ENCODE data around the gene IL3.

The IL3 gene

GRCh38 chr5:132019857-132020555 lies 40.4 kb upstream of the IL3 start:
- no peak overlapping the region for H3K27ac ChIP-seq
- peaks cover 14% of the 10 kb centered on the region for H3K27me3 ChIP-seq (replicated peaks)
- in situ Hi-C loops (cut with HindIII; ENCODE audit: low pct_ligation_motif_present, low sequenced_read_pairs), result loop anchor here (25.0 kb wide), 1 partner anchor 433 kb away; no protein-coding TSS in a partner anchor
- no peaks in the 10 kb centered on the region for H3K36me3 ChIP-seq (replicated peaks)
- H3K4me3 ChIP-seq (ENCODE audit: low read depth, low read length), result no peak overlapping the region
- TF ChIP-seq, protein P1, sequence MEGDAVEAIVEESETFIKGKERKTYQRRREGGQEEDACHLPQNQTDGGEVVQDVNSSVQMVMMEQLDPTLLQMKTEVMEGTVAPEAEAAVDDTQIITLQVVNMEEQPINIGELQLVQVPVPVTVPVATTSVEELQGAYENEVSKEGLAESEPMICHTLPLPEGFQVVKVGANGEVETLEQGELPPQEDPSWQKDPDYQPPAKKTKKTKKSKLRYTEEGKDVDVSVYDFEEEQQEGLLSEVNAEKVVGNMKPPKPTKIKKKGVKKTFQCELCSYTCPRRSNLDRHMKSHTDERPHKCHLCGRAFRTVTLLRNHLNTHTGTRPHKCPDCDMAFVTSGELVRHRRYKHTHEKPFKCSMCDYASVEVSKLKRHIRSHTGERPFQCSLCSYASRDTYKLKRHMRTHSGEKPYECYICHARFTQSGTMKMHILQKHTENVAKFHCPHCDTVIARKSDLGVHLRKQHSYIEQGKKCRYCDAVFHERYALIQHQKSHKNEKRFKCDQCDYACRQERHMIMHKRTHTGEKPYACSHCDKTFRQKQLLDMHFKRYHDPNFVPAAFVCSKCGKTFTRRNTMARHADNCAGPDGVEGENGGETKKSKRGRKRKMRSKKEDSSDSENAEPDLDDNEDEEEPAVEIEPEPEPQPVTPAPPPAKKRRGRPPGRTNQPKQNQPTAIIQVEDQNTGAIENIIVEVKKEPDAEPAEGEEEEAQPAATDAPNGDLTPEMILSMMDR (IDR thresholded peaks at IDR 0.05; ENCODE audit: low read depth, low read length, missing control alignments), result no peak
- no peak for DNase-seq

GRCh38 chr5:132020568-132021339 lies 39.7 kb upstream of the IL3 start:
- DNase-seq, result no peak
- in situ Hi-C loops (cut with HindIII; ENCODE audit: low pct_ligation_motif_present, low sequenced_read_pairs), result loop anchor here (25.0 kb wide), 1 partner anchor 433 kb away; no protein-coding TSS in a partner anchor
- Histone ChIP-seq H3K4me3 (ENCODE audit: low read depth, low read length) (no peak overlapping the region), H3K27ac (no peak overlapping the region), H3K36me3 (replicated peaks) (no peaks in the 10 kb centered on the region), H3K27me3 (replicated peaks) (peaks cover 14% of the 10 kb centered on the region)
- TF ChIP-seq, protein P1 (IDR thresholded peaks at IDR 0.05; ENCODE audit: low read depth, low read length, missing control alignments), result no peak

- DNase-seq, result no peak
- peaks cover 12% of the 10 kb centered on the region for H3K27me3 ChIP-seq (replicated peaks)
- no peak overlapping the region for H3K4me3 ChIP-seq (ENCODE audit: low read depth, low read length)
- in situ Hi-C loops (cut with HindIII; ENCODE audit: low pct_ligation_motif_present, low sequenced_read_pairs), result loop anchor here (25.0 kb wide), 1 partner anchor 434 kb away; no protein-coding TSS in a partner anchor
- TF ChIP-seq, protein P1 (IDR thresholded peaks at IDR 0.05; ENCODE audit: low read depth, low read length, missing control alignments), result no peak
- H3K27ac ChIP-seq, result no peak overlapping the region
- no peaks in the 10 kb centered on the region for H3K36me3 ChIP-seq (replicated peaks)
Measured at GRCh38 chr5:132021654-132022053, 38.8 kb upstream of the IL3 start.

GRCh38 chr5:132022737-132023136 lies 37.7 kb upstream of the IL3 start:
- Histone ChIP-seq H3K27me3 (replicated peaks) (peaks cover 10% of the 10 kb centered on the region), H3K4me3 (ENCODE audit: low read depth, low read length) (no peak overlapping the region), H3K27ac (no peak overlapping the region), H3K36me3 (replicated peaks) (no peaks in the 10 kb centered on the region)
- no peak for DNase-seq
- TF ChIP-seq, protein P1 (IDR thresholded peaks at IDR 0.05; ENCODE audit: low read depth, low read length, missing control alignments), result no peak
- in situ Hi-C loops (cut with HindIII; ENCODE audit: low pct_ligation_motif_present, low sequenced_read_pairs), result loop anchor here (25.0 kb wide), 1 partner anchor 435 kb away; no protein-coding TSS in a partner anchor

DNA sequence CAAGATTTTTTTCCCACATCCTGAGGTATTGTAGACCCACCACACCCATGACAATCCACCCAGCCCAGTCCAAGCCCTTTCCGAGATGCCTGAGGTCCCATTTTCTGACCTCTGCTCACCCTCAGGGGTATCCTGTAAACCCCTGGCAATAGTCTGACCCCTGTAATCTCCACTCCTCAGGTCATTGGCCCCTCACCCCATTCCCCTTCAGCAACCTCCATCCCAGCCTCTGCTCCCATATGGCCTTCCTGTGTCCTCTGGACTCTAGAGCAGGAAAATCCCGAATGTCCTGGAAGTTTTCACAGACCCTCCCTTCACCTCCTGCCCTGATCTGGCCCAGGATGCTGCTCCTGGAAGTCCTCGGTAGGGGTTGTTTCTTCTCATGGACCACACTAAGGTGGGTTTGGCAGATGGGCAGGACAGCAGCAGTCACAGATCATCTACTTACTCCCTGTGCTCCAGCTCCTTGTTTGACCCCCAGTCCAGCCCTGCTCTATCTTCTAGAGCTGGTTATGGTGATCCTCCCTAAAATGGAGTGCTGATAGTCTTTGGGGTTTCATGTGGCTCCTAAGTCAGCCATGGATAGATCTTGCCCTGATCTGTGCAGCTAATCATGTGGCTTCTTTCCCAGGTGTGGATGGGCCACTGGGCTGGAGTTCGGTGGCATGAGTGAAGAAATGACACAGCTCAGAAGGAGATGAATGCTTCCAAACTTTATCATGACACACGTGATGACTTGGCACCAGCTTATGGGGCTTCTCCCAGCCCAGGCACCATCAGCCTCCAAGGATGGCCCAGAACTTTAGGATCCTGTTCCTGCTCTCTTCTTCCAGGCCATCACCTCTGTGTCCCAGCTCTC lies 37.0 kb upstream of the IL3 start:
- TF ChIP-seq, protein P1 (IDR thresholded peaks at IDR 0.05; ENCODE audit: low read depth, low read length, missing control alignments), result no peak
- DNase-seq, result no peak
- H3K36me3 ChIP-seq (replicated peaks), result no peaks in the 10 kb centered on the region
- H3K27ac ChIP-seq, result no peak overlapping the region
- in situ Hi-C loops (cut with HindIII; ENCODE audit: low pct_ligation_motif_present, low sequenced_read_pairs), result loop anchor here (25.0 kb wide), 1 partner anchor 436 kb away; no protein-coding TSS in a partner anchor
- no peak overlapping the region for H3K4me3 ChIP-seq (ENCODE audit: low read depth, low read length)
- peaks cover 5% of the 10 kb centered on the region for H3K27me3 ChIP-seq (replicated peaks)
